HepG2 (cell line): ENCODE data around the gene PCBP2. TPM values are rescaled to one million over a fixed set of nuclear protein-coding genes. Genes with fewer than 3 reads are reported as not detected.
"Not testable (repeated sequence)": the region's sequence is repeated elsewhere in the genome, so short reads cannot be mapped to it uniquely, and the experiment has no call there.

Experiments used
- ATAC-seq: fragments of 200-7000 bp; cut with Tn5 transposase; 3 replicates; pipeline ENCODE4 v1.9.1; 2020; ENCODE audit warnings: mild to moderate bottlenecking, moderate library complexity
- BruUV-seq: library from RNA; stranded (reverse); fragments of 400-500 nt; replicated peaks from 2 replicates; lab custom pipeline; 2021; lab: Mats Ljungman, UMichigan
- CTCF ChIA-PET: fragments of 300-600 bp; formaldehyde crosslinking; extraction: SDS; loops from one replicate; lab custom pipeline; 2021; ENCODE audit warnings: low total read pairs, inconsistent platforms, low intra/inter-chr PET ratio; lab: Yijun Ruan, JAX
- POLR2A ChIA-PET: fragments of 350-600 bp; sonication (Branson Sonifier 250); formaldehyde crosslinking; loops from one replicate; lab custom pipeline; 2020; ENCODE audit warnings: antibody characterized with exemption, inconsistent platforms; lab: Yijun Ruan, JAX
- DNase-seq: peaks from one replicate; pipeline ENCODE4 v3.0.0-alpha.2; 2015; ENCODE audit warnings: low spot score
- FAIRE-seq: peaks from 3 replicates; lab custom pipeline; 2011; peaks lifted over from hg19 to GRCh38; lab: Jason Lieb, UNC
- H2AFZ ChIP-seq: one replicate; pipeline ENCODE4 v1.6.1; 2011; ENCODE audit warnings: low read length, inconsistent platforms
- H3K27ac ChIP-seq: fragments of 300-600 bp; 3 replicates; pipeline ENCODE4 v1.8.0; 2011; ENCODE audit warnings: mixed run types, mild to moderate bottlenecking, mixed read lengths, low read length, inconsistent platforms; ENCODE audit not compliant: insufficient read depth; ENCODE audit errors: extremely low read length
- H3K27me3 ChIP-seq, 2 experiments: fragments of 200-600 bp in 1 of 2; 2 replicates in 1 of 2; 3 replicates in 1 of 2; pipeline versions ENCODE4 v1.6.0 to v1.8.0; 2011; ENCODE audit warnings: low read length in 2 of 2, mild to moderate bottlenecking in 2 of 2, moderate library complexity in 2 of 2, inconsistent platforms in 1 of 2; ENCODE audit not compliant: insufficient read depth in 2 of 2, control insufficient read depth in 1 of 2
- H3K36me3 ChIP-seq, 2 experiments: fragments of 200-600 bp in 1 of 2; replicated peaks in 1 of 2; 2 replicates in 1 of 2; 3 replicates in 1 of 2; pipeline versions ENCODE4 v1.5.1 to v1.8.0; 2011; ENCODE audit warnings: low read length in 2 of 2, inconsistent platforms in 1 of 2; ENCODE audit not compliant: insufficient read depth in 2 of 2, control insufficient read depth in 1 of 2
- H3K4me1 ChIP-seq: 2 replicates; pipeline ENCODE4 v1.5.1; 2012; ENCODE audit warnings: low read length, inconsistent platforms; ENCODE audit not compliant: insufficient read depth
- H3K4me2 ChIP-seq: 2 replicates; pipeline ENCODE4 v1.6.0; 2011; ENCODE audit warnings: low read depth, low read length, inconsistent platforms
- H3K4me3 ChIP-seq, 3 experiments: fragments of 200-600 bp in 1 of 3; sonication (generic), shearing (Covaris generic) in 1 of 3; replicated peaks in 1 of 3; 2 replicates each; pipeline ENCODE4 v1.5.1; 2011 to 2016; ENCODE audit warnings: low read length in 3 of 3, inconsistent platforms in 2 of 3, low read depth in 2 of 3, mild to moderate bottlenecking in 2 of 3, control low read depth in 1 of 3, mixed read lengths in 1 of 3; ENCODE audit not compliant: insufficient read depth in 1 of 3
- H3K79me2 ChIP-seq: one replicate; pipeline ENCODE4 v1.6.1; 2011; ENCODE audit warnings: low read length, inconsistent platforms; ENCODE audit not compliant: insufficient read depth
- H3K9ac ChIP-seq: 2 replicates; pipeline ENCODE4 v1.6.0; 2011; ENCODE audit warnings: mild to moderate bottlenecking, low read depth, low read length, inconsistent platforms; ENCODE audit not compliant: insufficient read depth
- H3K9me3 ChIP-seq: 2 replicates; pipeline ENCODE4 v1.5.1; 2012; ENCODE audit warnings: mild to moderate bottlenecking, low read length
- H4K20me1 ChIP-seq: 2 replicates; pipeline ENCODE4 v1.6.0; 2011; ENCODE audit warnings: inconsistent platforms, mild to moderate bottlenecking, low read length, moderate library complexity; ENCODE audit not compliant: insufficient read depth
- CEBPB ChIP-seq: IDR thresholded peaks from 2 replicates; pipeline ENCODE4 v1.6.1; 2011; ENCODE audit warnings: low read depth, low read length, improper control_type of control experiment, borderline replicate concordance
- CEBPG ChIP-seq: IDR thresholded peaks from 2 replicates; pipeline ENCODE4 v1.6.1; 2016
- ZMYM3 ChIP-seq: sonication (generic); formaldehyde crosslinking; IDR thresholded peaks from 2 replicates; pipeline ENCODE4 v1.5.1; 2020; ENCODE audit warnings: mild to moderate bottlenecking, missing genetic modification reagents
- ZNF460 ChIP-seq: sonication (generic); formaldehyde crosslinking; IDR thresholded peaks from 2 replicates; pipeline ENCODE4 v1.5.1; 2020; ENCODE audit warnings: missing genetic modification reagents, mild to moderate bottlenecking, borderline replicate concordance
- WGBS: methylation state at CpG from one replicate; pipeline ENCODE4 v1.1.6; 2017; ENCODE audit warnings: low lambda C conversion rate; 5-methylcytosine and 5-hydroxymethylcytosine counted together
- in situ Hi-C: cut with HindIII; loops from 2 replicates; pipeline ENCODE4 v1.10.0; 2017; ENCODE audit warnings: low pct_unique_long_range_greater_than_20kb; ENCODE audit not compliant: extremely low pct_ligation_motif_present
- intact Hi-C: fragments of 100-400 bp; cut with micrococcal nuclease; formaldehyde crosslinking; loops from one replicate; pipeline ENCODE4 v1.10.0; 2022; ENCODE audit not compliant: unreplicated experiment
- polyA plus RNA-seq, 8 experiments: library from polyadenylated mRNA; depleted of rRNA in 3 of 8; stranded (reverse) in 7 of 8; unstranded in 1 of 8; fragments of >200 nt; fragmentation: Illumina TruSeq in 4 of 8; extraction: Trizol in 4 of 8; gene quantifications; 2 replicates each; pipeline versions ENCODE4 v1.2.1 to v1.2.3, GENCODE V29; 2011 to 2016; ENCODE audit warnings: low read depth in 4 of 8, missing spikeins in 1 of 8, mixed read lengths in 1 of 8; ENCODE audit not compliant: insufficient read depth in 1 of 8
- total RNA-seq, 5 experiments: library from RNA; depleted of rRNA; stranded (reverse); fragments of >200 nt; fragmentation: Illumina TruSeq; extraction: Trizol; gene quantifications; 2 replicates each; pipeline ENCODE4 v1.2.3, GENCODE V29; 2016; ENCODE audit warnings: low read depth in 1 of 5

PCBP2 gene
- total and polyA plus RNA-seq, 2 of the 13 experiments (the other 11 are each of a cell fraction or from before 2014, with no cell fraction given) = 154 to 345 TPM

- BruUV-seq, in situ Hi-C loops, H2AFZ ChIP-seq, FAIRE-seq, DNase-seq, H3K79me2 ChIP-seq, H3K9ac ChIP-seq, CTCF ChIA-PET, H3K27me3 ChIP-seq, H3K9me3 ChIP-seq, H4K20me1 ChIP-seq, H3K4me3 ChIP-seq, H3K36me3 ChIP-seq, H3K27ac ChIP-seq, ATAC-seq, intact Hi-C loops: not testable (repeated sequence)
- 35% methylated on average over 9 of the region's 9 CpGs for WGBS
- POLR2A ChIA-PET = interaction anchor here (0.7 kb wide), 1 partner anchor 255 kb away, joined by 3 read pairs; the partner anchor contains the start of gene ZNF740
- peak; percentile 60 for TF ChIP-seq CEBPB
- peak; percentile 43; the same call in 1 of the 2 replicates for TF ChIP-seq CEBPG (CRISPR knock-in tag)
- TF ChIP-seq ZNF460 (CRISPR knock-in tag) = peak; percentile 85; the same call in 1 of the 2 replicates
- TF ChIP-seq ZMYM3 (CRISPR knock-in tag) = peak; percentile 21; the same call in 1 of the 2 replicates
- Histone ChIP-seq H3K4me1 (peaks cover 22% of the 10 kb centered on the region), H3K4me2 (0 out of 2 replicates have a peak overlapping the region, but pooled peaks have one; percentile 27)
Measured at GRCh38 chr12:53435326-53435725, 16.6 kb upstream of the PCBP2 start.

- POLR2A ChIA-PET = interaction anchor here (2.3 to 3.1 kb wide), 2 partner anchors 12 to 118 kb away, joined by 16 to 23 read pairs; partner anchors contain the start of gene AAAS
- ATAC-seq, H2AFZ ChIP-seq, H3K4me2 ChIP-seq, BruUV-seq, intact Hi-C loops, DNase-seq, H3K9me3 ChIP-seq, in situ Hi-C loops, H3K27ac ChIP-seq, H3K36me3 ChIP-seq, FAIRE-seq, H3K4me3 ChIP-seq, H3K9ac ChIP-seq, H3K27me3 ChIP-seq, H4K20me1 ChIP-seq, CTCF ChIA-PET: not testable (repeated sequence)
- H3K4me1 ChIP-seq = peaks cover 46% of the 10 kb centered on the region
- peaks cover 15% of the 10 kb centered on the region for H3K79me2 ChIP-seq
Measured at GRCh38 chr12:53439582-53439981, 12.3 kb upstream of the PCBP2 start.
